Stomach smooth muscle (tissue), 2 donors: ENCODE measurements around the gene STOML1.
"Not testable (repeated sequence)": the region's sequence is repeated elsewhere in the genome, so short reads cannot be mapped to it uniquely, and the experiment has no call there.

ENCODE experiments used
- H3K27ac ChIP-seq: one replicate; pipeline ENCODE4 v1.7.0; 2013; ENCODE audit warnings: mild to moderate bottlenecking, low read length, inconsistent platforms
- H3K27me3 ChIP-seq, 2 donors: one replicate each; pipeline ENCODE4 v1.7.0; 2013; ENCODE audit warnings: low read length in 2 of 2; ENCODE audit not compliant: insufficient read depth in 2 of 2, control insufficient read depth in 1 of 2
- H3K36me3 ChIP-seq, 2 donors: one replicate each; pipeline ENCODE4 v1.7.0; 2013; ENCODE audit warnings: low read length in 2 of 2; ENCODE audit not compliant: control insufficient read depth in 2 of 2, insufficient read depth in 2 of 2
- H3K4me1 ChIP-seq: one replicate; pipeline ENCODE4 v1.7.0; 2013; ENCODE audit warnings: low read length; ENCODE audit not compliant: control insufficient read depth, insufficient read depth
- H3K4me3 ChIP-seq, 2 donors: one replicate each; pipeline ENCODE4 v1.7.0; 2013; ENCODE audit warnings: low read length in 2 of 2
- H3K9ac ChIP-seq, 2 donors: one replicate each; pipeline ENCODE4 v1.7.0; 2013; ENCODE audit warnings: low read length in 2 of 2, mild to moderate bottlenecking in 1 of 2
- H3K9me3 ChIP-seq, 2 donors: one replicate each; pipeline ENCODE4 v1.7.0; 2013; ENCODE audit warnings: low read length in 2 of 2; ENCODE audit not compliant: control insufficient read depth in 2 of 2
- donor health status: healthy.
- donor health status: Pancreatic carcinoma.

The STOML1 gene

GRCh38 chr15:73975440-73976125 is 16.5 kb downstream of the STOML1 start:
- not testable (repeated sequence) for H3K27ac ChIP-seq, H3K9me3 ChIP-seq, H3K36me3 ChIP-seq, H3K4me3 ChIP-seq, H3K27me3 ChIP-seq, H3K9ac ChIP-seq
- peaks cover 10% of the 10 kb centered on the region for H3K4me1 ChIP-seq

GRCh38 chr15:73973683-73974200 is 18.4 kb downstream of the STOML1 start:
- not testable (repeated sequence) for H3K9ac ChIP-seq, H3K9me3 ChIP-seq, H3K36me3 ChIP-seq, H3K4me1 ChIP-seq, H3K27ac ChIP-seq, H3K27me3 ChIP-seq, H3K4me3 ChIP-seq

GRCh38 chr15:73972984-73973682 is 19.0 kb downstream of the STOML1 start:
- peak overlapping the region in 1 of 2 donors; percentile 57 for H3K9ac ChIP-seq
- no peaks in the 10 kb centered on the region for H3K9me3 ChIP-seq
- peaks cover 0 to 4% of the 10 kb centered on the region in 2 donors for H3K27me3 ChIP-seq
- H3K4me1 ChIP-seq = peaks cover 8% of the 10 kb centered on the region
- H3K27ac ChIP-seq = no peak overlapping the region
- H3K36me3 ChIP-seq = no peaks in the 10 kb centered on the region
- H3K4me3 ChIP-seq = peak overlapping the region; percentile 56 to 69

- H3K9ac ChIP-seq = no peak overlapping the region
- H3K9me3 ChIP-seq = no peaks in the 10 kb centered on the region
- no peak overlapping the region for H3K4me3 ChIP-seq
- H3K4me1 ChIP-seq = peaks cover 21% of the 10 kb centered on the region
- H3K36me3 ChIP-seq = no peaks in the 10 kb centered on the region
- H3K27me3 ChIP-seq = no peaks in the 10 kb centered on the region
- no peak overlapping the region for H3K27ac ChIP-seq
Measured at GRCh38 chr15:73969151-73969759, 22.8 kb downstream of the STOML1 start.

- H3K27ac ChIP-seq = no peak overlapping the region
- no peaks in the 10 kb centered on the region for H3K36me3 ChIP-seq
- H3K27me3 ChIP-seq = no peaks in the 10 kb centered on the region
- H3K4me1 ChIP-seq = peaks cover 21% of the 10 kb centered on the region
- no peaks in the 10 kb centered on the region for H3K9me3 ChIP-seq
- no peak overlapping the region for H3K4me3 ChIP-seq
- no peak overlapping the region for H3K9ac ChIP-seq
Measured at GRCh38 chr15:73968461-73968860, 23.6 kb downstream of the STOML1 start.

- Histone ChIP-seq H3K27me3 (no peaks in the 10 kb centered on the region), H3K4me3 (no peak overlapping the region), H3K4me1 (peaks cover 13% of the 10 kb centered on the region), H3K27ac (no peak overlapping the region), H3K9ac (no peak overlapping the region), H3K36me3 (no peaks in the 10 kb centered on the region), H3K9me3 (no peaks in the 10 kb centered on the region)
Measured at GRCh38 chr15:73965758-73966113, 26.4 kb downstream of the STOML1 start.

GRCh38 chr15:73965094-73965757 is 26.9 kb downstream of the STOML1 start:
- no peak overlapping the region for H3K27ac ChIP-seq
- H3K4me3 ChIP-seq = peak overlapping the region in 1 of 2 donors; percentile 20
- H3K9me3 ChIP-seq = no peaks in the 10 kb centered on the region
- no peak overlapping the region for H3K9ac ChIP-seq
- peaks cover 13% of the 10 kb centered on the region for H3K4me1 ChIP-seq
- no peaks in the 10 kb centered on the region for H3K27me3 ChIP-seq
- no peaks in the 10 kb centered on the region for H3K36me3 ChIP-seq

GRCh38 chr15:73964736-73965093 is 27.4 kb downstream of the STOML1 start:
- Histone ChIP-seq H3K9ac (no peak overlapping the region), H3K9me3 (no peaks in the 10 kb centered on the region), H3K27me3 (no peaks in the 10 kb centered on the region), H3K4me3 (peak overlapping the region in 1 of 2 donors; percentile 20), H3K4me1 (peaks cover 13% of the 10 kb centered on the region), H3K36me3 (no peaks in the 10 kb centered on the region), H3K27ac (no peak overlapping the region)

- no peaks in the 10 kb centered on the region for H3K36me3 ChIP-seq
- no peak overlapping the region for H3K9ac ChIP-seq
- no peak overlapping the region for H3K4me3 ChIP-seq
- no peaks in the 10 kb centered on the region for H3K9me3 ChIP-seq
- peaks cover 13% of the 10 kb centered on the region for H3K4me1 ChIP-seq
- H3K27me3 ChIP-seq = no peaks in the 10 kb centered on the region
- no peak overlapping the region for H3K27ac ChIP-seq
Measured at GRCh38 chr15:73962433-73962832, 29.7 kb downstream of the STOML1 start.

GRCh38 chr15:73960472-73961070 is 31.5 kb downstream of the STOML1 start:
- not testable (repeated sequence) for H3K4me1 ChIP-seq, H3K27me3 ChIP-seq, H3K27ac ChIP-seq, H3K36me3 ChIP-seq, H3K4me3 ChIP-seq, H3K9ac ChIP-seq, H3K9me3 ChIP-seq
